Endometrial microvascular endothelial cells (primary cell): ENCODE measurements around the gene MAN2A1. TPM values are rescaled to one million over a fixed set of nuclear protein-coding genes. Genes with fewer than 3 reads are reported as not detected.
"Not testable (repeated sequence)": the region's sequence is repeated elsewhere in the genome, so short reads cannot be mapped to it uniquely, and the experiment has no call there.

ENCODE experiments used
- in situ Hi-C: cut with HindIII; loops from 2 replicates; pipeline ENCODE4 v1.10.0; 2017; ENCODE audit warnings: low sequenced_read_pairs, low pct_unique_long_range_greater_than_20kb; ENCODE audit errors: inconsistent ontology term
- total RNA-seq: library from RNA; depleted of rRNA; stranded (reverse); fragments of >200 nt; gene quantifications from one replicate; pipeline ENCODE4 v1.2.3, GENCODE V29; 2015; ENCODE audit errors: inconsistent ontology term

MAN2A1 gene
- total RNA-seq, 1 donor from 2014 or later, result 89.2 TPM

- in situ Hi-C loops, result no loop called here
Measured at GRCh38 chr5:109741390-109741789, 51.7 kb downstream of the MAN2A1 start.

- in situ Hi-C loops, result no loop called here
Measured at GRCh38 chr5:109743041-109743531, 53.4 kb downstream of the MAN2A1 start.

GRCh38 chr5:109743770-109744212 lies 54.1 kb downstream of the MAN2A1 start:
- in situ Hi-C loops, result no loop called here

- in situ Hi-C loops, result no loop called here
Measured at GRCh38 chr5:109744261-109744660, 54.5 kb downstream of the MAN2A1 start.

GRCh38 chr5:109748546-109748945 lies 58.8 kb downstream of the MAN2A1 start:
- in situ Hi-C loops, result no loop called here

- in situ Hi-C loops, result no loop called here
Measured at GRCh38 chr5:109750463-109750862, 60.7 kb downstream of the MAN2A1 start.

GRCh38 chr5:109753279-109753678 lies 63.6 kb downstream of the MAN2A1 start:
- in situ Hi-C loops, result no loop called here

GRCh38 chr5:109754319-109754718 lies 64.6 kb downstream of the MAN2A1 start:
- in situ Hi-C loops, result no loop called here

GRCh38 chr5:109755761-109756160 lies 66.0 kb downstream of the MAN2A1 start:
- in situ Hi-C loops, result no loop called here

- in situ Hi-C loops, result no loop called here
Measured at GRCh38 chr5:109756543-109757185, 66.9 kb downstream of the MAN2A1 start.

GRCh38 chr5:109757490-109757889 lies 67.8 kb downstream of the MAN2A1 start:
- in situ Hi-C loops, result no loop called here

- in situ Hi-C loops, result no loop called here
Measured at GRCh38 chr5:109759306-109759705, 69.6 kb downstream of the MAN2A1 start.

GRCh38 chr5:109760130-109760529 lies 70.4 kb downstream of the MAN2A1 start:
- in situ Hi-C loops, result not testable (repeated sequence)

- in situ Hi-C loops, result no loop called here
Measured at GRCh38 chr5:109762821-109763220, 73.1 kb downstream of the MAN2A1 start.

GRCh38 chr5:109767184-109767995 lies 77.7 kb downstream of the MAN2A1 start:
- in situ Hi-C loops, result no loop called here

GRCh38 chr5:109767997-109768396 lies 78.3 kb downstream of the MAN2A1 start:
- in situ Hi-C loops, result no loop called here

- in situ Hi-C loops, result no loop called here
Measured at GRCh38 chr5:109769597-109770291, 80.0 kb downstream of the MAN2A1 start.

- in situ Hi-C loops, result no loop called here
Measured at GRCh38 chr5:109775130-109775529, 85.4 kb downstream of the MAN2A1 start.

- in situ Hi-C loops, result no loop called here
Measured at GRCh38 chr5:109779036-109779735, 89.5 kb downstream of the MAN2A1 start.
